NCI-H226 (cell line): Measurements from ENCODE around the gene GOLGA8B.
A peak's percentile ranks its signal among the peaks of the same experiment; 100 is the strongest.
"Not testable (repeated sequence)": the region's sequence is repeated elsewhere in the genome, so short reads cannot be mapped to it uniquely, and the experiment has no call there.

Experiments used
- DNase-seq: peaks from one replicate; pipeline ENCODE4 v3.0.0-alpha.2; 2015

Gene GOLGA8B, protein sequence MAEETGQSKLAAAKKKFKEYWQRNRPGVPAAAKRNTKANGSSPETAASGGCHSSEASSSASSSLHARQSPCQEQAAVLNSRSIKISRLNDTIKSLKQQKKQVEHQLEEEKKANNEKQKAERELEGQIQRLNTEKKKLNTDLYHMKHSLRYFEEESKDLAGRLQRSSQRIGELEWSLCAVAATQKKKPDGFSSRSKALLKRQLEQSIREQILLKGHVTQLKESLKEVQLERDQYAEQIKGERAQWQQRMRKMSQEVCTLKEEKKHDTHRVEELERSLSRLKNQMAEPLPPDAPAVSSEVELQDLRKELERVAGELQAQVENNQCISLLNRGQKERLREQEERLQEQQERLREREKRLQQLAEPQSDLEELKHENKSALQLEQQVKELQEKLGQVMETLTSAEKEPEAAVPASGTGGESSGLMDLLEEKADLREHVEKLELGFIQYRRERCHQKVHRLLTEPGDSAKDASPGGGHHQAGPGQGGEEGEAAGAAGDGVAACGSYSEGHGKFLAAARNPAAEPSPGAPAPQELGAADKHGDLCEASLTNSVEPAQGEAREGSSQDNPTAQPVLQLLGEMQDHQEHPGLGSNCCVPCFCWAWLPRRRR

GRCh38 chr15:34583399-34584329 lies at the start of gene GOLGA8B:
Gene GOLGA8B, minus strand, starts transcription at chr15:34583651. Its CDS starts 47,739 bp downstream, at chr15:34535912.
- DNase-seq, result peak; percentile 36

DNA sequence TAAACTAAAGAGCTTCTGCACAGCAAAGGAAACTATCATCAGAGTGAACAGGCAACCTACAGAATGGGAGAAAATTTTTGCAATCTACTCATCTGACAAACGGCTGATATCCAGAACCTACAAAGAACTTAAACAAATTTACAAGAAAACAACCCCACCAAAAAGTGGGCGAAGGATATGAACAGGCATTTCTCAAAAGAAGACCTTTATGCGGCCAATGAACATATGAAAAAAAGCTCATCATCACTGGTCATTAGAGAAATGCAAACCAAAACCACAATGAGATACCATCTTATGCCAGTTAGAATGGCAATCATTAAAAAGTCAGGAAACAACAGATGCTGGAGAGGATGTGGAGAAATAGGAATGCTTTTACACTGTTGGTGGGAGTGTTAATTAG lies 49.7 kb upstream of the GOLGA8B start:
- DNase-seq, result not testable (repeated sequence)

DNA sequence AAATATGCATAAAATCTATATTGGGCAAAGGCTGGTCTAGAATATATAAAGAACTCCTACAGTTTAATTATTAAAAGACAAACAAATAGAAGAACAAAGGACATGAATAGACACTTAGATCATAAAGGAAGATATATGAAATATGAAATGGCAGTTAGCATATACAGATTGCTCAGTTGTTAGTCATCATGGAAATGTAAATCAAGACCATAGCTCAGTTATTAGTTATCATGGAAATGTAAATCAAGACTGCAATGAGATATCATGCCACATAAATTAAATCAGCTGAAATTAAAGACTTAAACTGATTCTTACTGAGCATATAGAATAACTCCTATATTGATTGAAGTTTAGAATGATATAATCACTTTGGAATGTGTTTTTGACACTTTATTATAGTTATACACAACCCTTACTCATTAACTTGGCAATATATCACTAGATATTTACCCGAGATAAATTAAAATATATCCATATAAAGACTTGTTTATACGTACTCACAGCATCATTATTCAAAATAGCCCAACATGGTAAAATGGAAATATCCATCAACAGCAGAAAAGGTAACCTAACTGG lies 45.2 kb upstream of the GOLGA8B start:
- DNase-seq, result peak; percentile 9

DNA sequence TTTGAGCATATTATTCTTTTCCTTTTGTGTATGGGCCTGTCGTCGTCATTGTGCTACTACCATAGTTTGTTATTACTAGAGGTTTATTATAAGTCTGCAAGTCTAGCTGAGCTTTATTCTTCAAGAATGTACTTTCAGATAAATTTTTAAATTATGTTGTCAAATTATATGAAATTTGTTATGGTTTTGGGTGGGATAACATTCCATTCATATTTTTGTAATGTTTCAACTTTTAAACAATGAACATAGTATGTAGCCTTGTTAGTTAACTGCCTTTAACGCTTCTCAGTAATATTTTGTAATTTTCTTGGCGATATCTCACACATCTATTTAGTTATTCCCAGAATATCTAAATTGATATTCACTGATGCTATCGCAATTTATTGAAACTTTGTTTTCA lies 41.6 kb upstream of the GOLGA8B start:
- no peak for DNase-seq

- no peak for DNase-seq
Observed at GRCh38 chr15:34621675-34622074, 38.2 kb upstream of the GOLGA8B start.

- DNase-seq, result no peak
Observed at GRCh38 chr15:34620814-34621213, 37.4 kb upstream of the GOLGA8B start.

DNA sequence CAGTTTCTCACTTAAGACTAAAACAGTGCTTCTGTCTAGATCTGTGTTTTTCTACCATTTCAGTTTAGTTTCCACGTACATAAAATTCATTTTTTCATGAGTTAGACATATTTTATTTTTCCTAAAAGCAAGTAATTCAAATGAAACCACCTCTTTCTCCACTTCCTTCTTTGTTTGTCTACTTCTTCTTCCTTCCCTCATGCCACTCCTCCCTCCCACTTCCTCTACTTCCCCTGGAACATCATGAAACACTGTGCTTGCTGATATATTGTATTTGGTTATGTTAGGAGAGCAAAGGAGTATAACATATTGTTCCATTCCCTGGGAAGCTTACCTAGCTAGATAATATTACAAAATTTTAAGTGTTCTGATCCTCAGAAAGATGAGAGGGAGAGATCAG lies 36.7 kb upstream of the GOLGA8B start:
- no peak for DNase-seq

- no peak for DNase-seq
Observed at GRCh38 chr15:34619151-34619550, 35.7 kb upstream of the GOLGA8B start.

- no peak for DNase-seq
Observed at GRCh38 chr15:34618073-34618472, 34.6 kb upstream of the GOLGA8B start.

GRCh38 chr15:34616613-34617012 lies 33.2 kb upstream of the GOLGA8B start:
- DNase-seq, result peak; percentile 17

DNA sequence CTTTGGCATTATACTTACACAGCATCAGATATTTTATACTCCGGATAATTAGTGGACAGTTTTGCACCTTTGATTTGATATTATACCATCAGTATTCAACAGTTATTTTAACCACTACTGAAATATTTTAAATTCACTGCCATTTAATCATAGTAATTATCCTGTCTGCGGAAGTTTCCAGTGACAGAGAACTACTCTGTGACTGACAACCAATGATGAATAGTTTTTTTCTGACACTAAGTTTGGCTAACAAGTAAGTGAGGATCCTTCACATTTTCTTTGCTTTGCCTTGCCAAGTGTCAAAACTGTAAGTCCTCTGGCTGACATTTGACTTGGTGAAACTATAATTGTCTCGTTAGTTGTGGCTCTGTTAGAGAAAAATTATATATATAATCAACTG lies 30.5 kb upstream of the GOLGA8B start:
- DNase-seq, result no peak

DNA sequence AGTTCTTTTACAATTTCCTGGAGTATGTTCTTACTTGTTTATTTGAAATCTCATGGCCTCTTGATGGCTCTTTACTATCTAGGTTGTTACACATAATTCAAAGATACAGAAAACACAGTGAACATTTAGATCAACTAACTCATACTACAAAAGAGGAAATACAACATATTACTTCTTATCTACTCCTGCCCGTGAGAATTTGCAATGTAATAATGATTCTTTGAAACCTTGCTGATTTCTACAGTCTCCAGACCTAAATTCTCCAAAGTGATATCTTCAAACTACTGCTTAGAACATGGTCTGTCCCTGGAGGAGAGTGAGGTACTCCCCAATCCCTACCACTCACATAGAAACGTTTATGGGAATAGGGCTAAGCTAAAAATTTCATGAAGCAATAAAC lies 29.9 kb upstream of the GOLGA8B start:
- DNase-seq, result no peak

DNA sequence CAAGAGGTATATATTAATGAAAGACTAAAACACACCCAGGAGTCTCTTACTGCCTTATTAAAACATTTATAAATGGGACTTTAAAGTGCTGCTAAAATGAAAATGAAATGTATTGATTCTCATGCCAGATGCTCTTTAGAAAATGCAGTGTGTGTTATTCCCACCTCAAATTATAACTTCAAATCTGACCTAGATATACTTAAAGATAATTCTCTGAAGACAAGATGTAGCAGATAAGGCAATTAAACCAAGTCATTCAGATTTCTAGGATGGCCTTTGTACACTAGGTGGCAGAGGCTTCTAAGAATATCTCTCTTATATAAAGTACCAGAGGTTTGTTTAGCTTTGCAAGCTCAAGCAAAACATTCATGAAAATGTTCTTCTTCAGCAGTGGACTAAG lies 26.9 kb upstream of the GOLGA8B start:
- no peak for DNase-seq

DNA sequence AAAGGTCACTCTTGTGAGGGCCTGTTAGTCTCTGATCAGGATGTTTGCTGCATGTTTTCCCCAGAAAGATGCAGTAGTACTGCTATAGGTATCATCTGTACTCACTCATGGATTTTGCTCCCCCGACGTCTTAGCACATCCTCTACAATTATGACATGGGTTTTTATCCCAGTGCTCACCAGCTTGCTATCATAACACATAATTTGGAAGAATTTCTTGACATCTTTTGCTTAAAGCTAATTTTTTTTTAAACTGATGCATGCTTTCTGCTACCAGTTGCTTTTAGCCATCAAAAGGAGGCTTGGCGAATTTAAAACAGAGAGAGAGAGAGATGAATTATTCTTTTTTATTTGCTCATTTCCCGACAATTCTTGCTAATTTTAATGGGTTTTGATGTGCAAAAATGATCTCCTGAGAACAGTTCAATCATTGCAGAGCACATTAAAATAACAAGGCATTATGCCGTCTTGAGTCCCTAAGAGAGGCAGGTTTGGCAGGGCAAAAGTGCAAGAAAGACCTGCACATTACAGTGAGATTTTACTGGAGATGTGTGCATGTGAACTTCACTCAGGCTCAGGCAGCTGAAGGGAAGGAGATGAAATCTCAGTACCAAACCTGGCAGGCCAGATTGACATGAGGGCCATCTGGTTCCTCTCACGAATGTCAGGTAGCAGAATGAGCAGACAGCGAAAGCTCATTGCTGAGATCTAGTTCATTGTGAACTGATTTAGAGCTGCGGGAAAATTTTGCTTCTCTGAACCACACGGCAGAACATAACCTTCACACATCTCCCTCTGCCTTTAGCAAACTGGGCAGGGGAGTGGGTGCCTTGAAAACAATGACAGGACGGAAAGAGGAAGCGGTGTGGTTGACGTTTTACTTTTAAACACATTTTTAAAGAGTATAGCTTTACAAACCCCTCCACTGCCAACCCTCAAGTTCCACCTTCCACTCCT lies 25.9 kb upstream of the GOLGA8B start:
- no peak for DNase-seq

DNA sequence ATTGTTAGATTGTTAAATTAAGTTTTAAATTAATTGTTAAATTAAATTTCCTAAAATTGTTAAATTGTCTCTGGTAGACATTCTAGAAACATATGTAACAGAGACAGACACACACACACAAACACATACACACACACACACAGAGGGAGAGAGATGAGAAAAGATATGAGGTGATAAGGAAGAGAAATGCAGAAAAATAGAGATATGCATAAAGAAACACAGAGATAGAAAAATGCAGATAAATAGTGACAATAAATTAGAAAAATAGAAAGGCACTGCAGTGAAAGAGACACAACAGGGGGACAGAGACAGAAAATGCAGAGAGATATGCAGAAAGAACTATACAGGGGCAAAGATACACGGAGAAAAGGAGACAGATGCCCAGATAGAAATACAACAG lies 25.1 kb upstream of the GOLGA8B start:
- DNase-seq, result no peak

DNA sequence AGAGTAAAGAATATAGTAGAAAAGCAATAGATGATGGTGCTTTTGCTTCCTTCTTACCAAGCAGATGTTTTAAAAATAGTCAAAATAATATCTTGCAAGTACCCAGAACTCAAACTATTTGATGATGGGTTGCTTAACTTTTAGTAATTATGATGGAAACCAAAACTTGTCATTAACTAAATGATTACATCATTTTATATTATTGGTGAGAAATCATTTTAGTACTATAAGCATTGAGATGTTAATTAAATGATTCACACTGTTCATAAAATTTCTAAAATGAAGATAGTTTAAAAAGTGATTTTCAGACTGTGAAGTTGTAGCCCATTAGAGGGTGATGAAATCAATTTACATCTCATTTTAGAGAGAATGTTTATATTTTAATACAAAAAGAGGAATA lies 24.4 kb upstream of the GOLGA8B start:
- DNase-seq, result no peak

DNA sequence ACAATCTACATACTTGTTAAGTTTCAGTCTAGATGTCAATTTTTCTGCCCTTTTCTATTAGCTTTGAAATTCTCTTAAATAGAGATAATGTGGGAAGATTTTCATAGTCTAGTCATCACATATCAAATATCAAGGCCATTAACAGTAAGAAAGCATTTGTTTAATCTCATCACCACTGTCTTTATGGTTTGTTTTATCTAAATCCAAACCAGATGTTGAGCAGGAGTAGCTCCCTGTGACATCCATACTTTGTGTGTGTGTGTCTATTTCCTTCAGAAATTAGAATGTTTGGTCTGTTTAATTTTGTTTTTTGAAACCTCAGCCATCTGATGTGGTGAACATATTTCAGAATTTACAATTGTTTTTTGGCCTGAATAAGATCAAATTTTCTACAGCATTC lies 23.1 kb upstream of the GOLGA8B start:
- DNase-seq, result no peak

GRCh38 chr15:34606131-34606530 lies 22.7 kb upstream of the GOLGA8B start:
- no peak for DNase-seq

- no peak for DNase-seq
Observed at GRCh38 chr15:34603095-34603494, 19.6 kb upstream of the GOLGA8B start.

GRCh38 chr15:34600923-34601322 lies 17.5 kb upstream of the GOLGA8B start:
- no peak for DNase-seq

- DNase-seq, result no peak
Observed at GRCh38 chr15:34598799-34599585, 15.5 kb upstream of the GOLGA8B start.
